OCI-LY1 (cell line): ENCODE data around the gene CFHR1.
"Not testable (repeated sequence)": the region's sequence is repeated elsewhere in the genome, so short reads cannot be mapped to it uniquely, and the experiment has no call there.

Experiments used
- EZH2 ChIP-seq: fragments of 200-600 bp; sonication (generic), shearing (Covaris generic); IDR thresholded peaks from 2 replicates; pipeline ENCODE4 v1.8.0; 2017; ENCODE audit warnings: borderline replicate concordance, mixed run types, mild to moderate bottlenecking, antibody characterized with exemption, low read length, moderate library complexity, mixed read lengths
- TF ChIP-seq, protein P1 (sequence below): fragments of 200-600 bp; sonication (generic), shearing (Covaris generic); IDR thresholded peaks from 2 replicates; pipeline ENCODE4 v1.5.1; 2017; ENCODE audit warnings: mild to moderate bottlenecking, antibody characterized with exemption, low read length, moderate library complexity, mixed read lengths

- TF ChIP-seq, protein P1, sequence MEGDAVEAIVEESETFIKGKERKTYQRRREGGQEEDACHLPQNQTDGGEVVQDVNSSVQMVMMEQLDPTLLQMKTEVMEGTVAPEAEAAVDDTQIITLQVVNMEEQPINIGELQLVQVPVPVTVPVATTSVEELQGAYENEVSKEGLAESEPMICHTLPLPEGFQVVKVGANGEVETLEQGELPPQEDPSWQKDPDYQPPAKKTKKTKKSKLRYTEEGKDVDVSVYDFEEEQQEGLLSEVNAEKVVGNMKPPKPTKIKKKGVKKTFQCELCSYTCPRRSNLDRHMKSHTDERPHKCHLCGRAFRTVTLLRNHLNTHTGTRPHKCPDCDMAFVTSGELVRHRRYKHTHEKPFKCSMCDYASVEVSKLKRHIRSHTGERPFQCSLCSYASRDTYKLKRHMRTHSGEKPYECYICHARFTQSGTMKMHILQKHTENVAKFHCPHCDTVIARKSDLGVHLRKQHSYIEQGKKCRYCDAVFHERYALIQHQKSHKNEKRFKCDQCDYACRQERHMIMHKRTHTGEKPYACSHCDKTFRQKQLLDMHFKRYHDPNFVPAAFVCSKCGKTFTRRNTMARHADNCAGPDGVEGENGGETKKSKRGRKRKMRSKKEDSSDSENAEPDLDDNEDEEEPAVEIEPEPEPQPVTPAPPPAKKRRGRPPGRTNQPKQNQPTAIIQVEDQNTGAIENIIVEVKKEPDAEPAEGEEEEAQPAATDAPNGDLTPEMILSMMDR, result not testable (repeated sequence)
- not testable (repeated sequence) for TF ChIP-seq EZH2
These were observed 2.1 kb upstream of the CFHR1 start for GRCh38 chr1:196817442-196817841.
